SK-N-SH (cell line): ENCODE results near the gene HOXD10. TPM values are rescaled to one million over a fixed set of nuclear protein-coding genes. Genes with fewer than 3 reads are reported as not detected.

Experiments
- CTCF ChIA-PET: fragments of 300-600, 350-600 bp; formaldehyde crosslinking; extraction: SDS; loops from one replicate; lab custom pipeline; 2021; lab: Yijun Ruan, JAX
- POLR2A ChIA-PET: fragments of 350-600 bp; sonication (Branson Sonifier 250); formaldehyde crosslinking; extraction: SDS; loops from one replicate; lab custom pipeline; 2020; ENCODE audit warnings: antibody characterized with exemption, inconsistent platforms; lab: Yijun Ruan, JAX
- DNase-seq: peaks from one replicate; pipeline ENCODE4 v3.0.0; 2012
- H2AFZ ChIP-seq: fragments of 200-600 bp; sonication (generic); 2 replicates; pipeline ENCODE4 v1.8.1; 2016; ENCODE audit warnings: antibody characterized with exemption, mild to moderate bottlenecking, low read depth
- H3F3A ChIP-seq: fragments of 200-600 bp; sonication (generic); replicated peaks from 2 replicates; pipeline ENCODE3; 2016; ENCODE audit warnings: antibody characterized with exemption, mild to moderate bottlenecking; ENCODE audit not compliant: insufficient read depth
- H3K27ac ChIP-seq, 2 experiments: fragments of 200-500 bp in 1 of 2; fragments of 200-600 bp in 1 of 2; sonication (Bioruptor generic) in 1 of 2; sonication (generic), shearing (Covaris generic) in 1 of 2; 2 replicates each; pipeline versions ENCODE4 v1.5.1 to v1.6.1; 2014 to 2016; ENCODE audit warnings: low read depth in 2 of 2, inconsistent platforms in 1 of 2, low read length in 1 of 2, mild to moderate bottlenecking in 1 of 2, mixed read lengths in 1 of 2
- H3K27me3 ChIP-seq: fragments of 200-600 bp; sonication (generic), shearing (Covaris generic); 2 replicates; pipeline ENCODE4 v1.6.1; 2016; ENCODE audit warnings: mixed run types; ENCODE audit not compliant: insufficient read depth
- H3K36me3 ChIP-seq, 2 experiments: fragments of 200-500 bp in 1 of 2; fragments of 200-600 bp in 1 of 2; sonication (Bioruptor generic) in 1 of 2; sonication (generic) in 1 of 2; replicated peaks in 1 of 2; 2 replicates each; pipeline versions ENCODE3 to v1.5.1; 2014 to 2016; ENCODE audit warnings: low read length in 1 of 2, mild to moderate bottlenecking in 1 of 2; ENCODE audit not compliant: insufficient read depth in 2 of 2, control insufficient read depth in 1 of 2
- H3K4me1 ChIP-seq, 2 experiments: fragments of 200-500 bp in 1 of 2; fragments of 200-600 bp in 1 of 2; sonication (Bioruptor generic) in 1 of 2; sonication (generic), shearing (Covaris generic) in 1 of 2; 2 replicates each; pipeline versions ENCODE4 v1.5.1 to v1.6.1; 2014 to 2016; ENCODE audit warnings: low read depth in 1 of 2, low read length in 1 of 2, mixed run types in 1 of 2; ENCODE audit not compliant: insufficient read depth in 2 of 2, control insufficient read depth in 1 of 2
- H3K4me2 ChIP-seq: fragments of 200-600 bp; sonication (generic), shearing (Covaris generic); 2 replicates; pipeline ENCODE4 v1.6.1; 2017; ENCODE audit warnings: mixed run types
- H3K4me3 ChIP-seq, 2 experiments: fragments of 200-500 bp in 1 of 2; fragments of 200-600 bp in 1 of 2; sonication (Bioruptor generic) in 1 of 2; sonication (generic), shearing (Covaris generic) in 1 of 2; 2 replicates each; pipeline versions ENCODE4 v1.5.1 to v1.8.1; 2014 to 2016; ENCODE audit warnings: low read depth in 2 of 2, inconsistent platforms in 1 of 2, low read length in 1 of 2, mild to moderate bottlenecking in 1 of 2, mixed read lengths in 1 of 2, moderate library complexity in 1 of 2
- H3K79me2 ChIP-seq: fragments of 200-600 bp; sonication (generic); 2 replicates; pipeline ENCODE4 v1.8.1; 2017; ENCODE audit warnings: mild to moderate bottlenecking; ENCODE audit not compliant: insufficient read depth
- H3K9ac ChIP-seq: fragments of 200-600 bp; sonication (generic); 2 replicates; pipeline ENCODE4 v1.6.1; 2017; ENCODE audit warnings: mixed run types
- H3K9me2 ChIP-seq: fragments of 200-600 bp; sonication (generic); 2 replicates; pipeline ENCODE4 v1.6.1; 2017; ENCODE audit warnings: mixed run types
- H3K9me3 ChIP-seq: fragments of 200-600 bp; sonication (generic); 2 replicates; pipeline ENCODE4 v1.6.1; 2017; ENCODE audit warnings: mixed run types, mild to moderate bottlenecking, moderate library complexity
- H4K20me1 ChIP-seq: fragments of 200-600 bp; sonication (generic); 2 replicates; pipeline ENCODE4 v1.6.1; 2017; ENCODE audit warnings: mild to moderate bottlenecking, mixed run types; ENCODE audit not compliant: insufficient read depth
- ELF1 ChIP-seq: IDR thresholded peaks from 2 replicates; pipeline ENCODE4 v1.4.0; 2012
- EP300 ChIP-seq, 2 experiments: IDR thresholded peaks; 2 replicates each; pipeline versions ENCODE4 v1.4.0 to v1.6.1; 2012; ENCODE audit warnings: borderline replicate concordance in 1 of 2, low read depth in 1 of 2, low read length in 1 of 2
- MAX ChIP-seq: IDR thresholded peaks from 2 replicates; pipeline ENCODE4 v1.4.0; 2012; ENCODE audit warnings: low read depth
- NRF1 ChIP-seq: IDR thresholded peaks from 2 replicates; pipeline ENCODE4 v1.6.1; 2012; ENCODE audit warnings: low read depth, mild to moderate bottlenecking, low read length
- PBX3 ChIP-seq: IDR thresholded peaks from 2 replicates; pipeline ENCODE4; 2012
- POLR2AphosphoS5 ChIP-seq: IDR thresholded peaks from 2 replicates; pipeline ENCODE4 v1.6.1; 2012; ENCODE audit warnings: low read depth, low read length
- RXRA ChIP-seq: IDR thresholded peaks from 2 replicates; pipeline ENCODE4 v1.4.0; 2012; ENCODE audit warnings: low read depth, mild to moderate bottlenecking, borderline replicate concordance
- TEAD4 ChIP-seq: IDR thresholded peaks from 2 replicates; pipeline ENCODE4 v1.4.0; 2012; ENCODE audit warnings: mild to moderate bottlenecking, borderline replicate concordance; ENCODE audit not compliant: insufficient read depth
- USF1 ChIP-seq: IDR thresholded peaks from 2 replicates; pipeline ENCODE4 v1.4.0; 2012; ENCODE audit warnings: low read depth, borderline replicate concordance
- WGBS: methylation state at CpG from one replicate; pipeline ENCODE4 v1.1.6; 2017; ENCODE audit warnings: low lambda C conversion rate; 5-methylcytosine and 5-hydroxymethylcytosine counted together
- polyA plus RNA-seq, 3 experiments: library from polyadenylated mRNA; depleted of rRNA; stranded (reverse); fragments of >200 nt; gene quantifications; 2 replicates each; pipeline ENCODE4 v1.2.3, GENCODE V29; 2012

Gene HOXD10
- polyA plus RNA-seq, 1 of the 3 experiments (the other 2 are of a cell fraction) = 0.10 TPM

GRCh38 chr2:176158186-176158591 lies 41.6 kb downstream of the HOXD10 start:
- Histone ChIP-seq H2AFZ (peak overlapping the region; percentile 86; the same call in 1 of the 2 replicates), H3K4me1 (peaks cover 0 to 8% of the 10 kb centered on the region in 2 experiments; a peak in 2 of 4 replicates), H3F3A (no peaks in the 10 kb centered on the region), H3K9me3 (no peaks in the 10 kb centered on the region), H3K27me3 (no peaks in the 10 kb centered on the region), H3K9me2 (no peaks in the 10 kb centered on the region), H3K36me3 (peaks cover 0 to 18% of the 10 kb centered on the region in 2 experiments), H3K27ac (peak overlapping the region in 1 of 2 experiments; percentile 89; a peak in 2 of 4 replicates), H4K20me1 (no peaks in the 10 kb centered on the region), H3K9ac (no peak overlapping the region), H3K4me3 (peak overlapping the region; percentile 54 to 71; a peak in 3 of 4 replicates), H3K4me2 (peak overlapping the region; percentile 81), H3K79me2 (no peaks in the 10 kb centered on the region)
- WGBS = 24% methylated on average over 18 of the region's 22 CpGs
- peak; percentile 86 for DNase-seq
- CTCF ChIA-PET = interaction anchor here (1.0 to 6.2 kb wide), 5 partner anchors 11 to 991 kb away, joined by 3 to 53 read pairs (median 4); no protein-coding TSS in a partner anchor
- POLR2A ChIA-PET = interaction anchor here (1.4 to 2.3 kb wide), 3 partner anchors 19 to 297 kb away, joined by 4 to 9 read pairs (median 5); no protein-coding TSS in a partner anchor
- TF ChIP-seq RXRA = no peak
- TF ChIP-seq ELF1 = no peak
- no peak for TF ChIP-seq NRF1

- CTCF ChIA-PET = interaction anchor here (1.0 to 6.2 kb wide), 3 partner anchors 14 to 990 kb away, joined by 3 to 53 read pairs (median 3); no protein-coding TSS in a partner anchor
- Histone ChIP-seq H3K4me3 (peak overlapping the region in 1 of 2 experiments; percentile 5; a peak in 1 of 4 replicates), H3F3A (no peaks in the 10 kb centered on the region), H3K4me2 (no peak overlapping the region), H3K27me3 (no peaks in the 10 kb centered on the region), H3K9ac (no peak overlapping the region), H3K36me3 (peaks cover 0 to 13% of the 10 kb centered on the region in 2 experiments), H3K79me2 (no peaks in the 10 kb centered on the region), H3K9me3 (no peaks in the 10 kb centered on the region), H3K9me2 (no peaks in the 10 kb centered on the region), H3K27ac (no peak overlapping the region), H2AFZ (no peak overlapping the region), H4K20me1 (no peaks in the 10 kb centered on the region)
- TF ChIP-seq NRF1 (no peak), RXRA (no peak), EP300 (IDR thresholded peaks at IDR 0.05; ENCODE audit: borderline replicate concordance in 1 of 2, low read depth in 1 of 2, low read length in 1 of 2) (no peak), USF1 (no peak)
- TF ChIP-seq, all 33 proteins: peak for 0
- peaks cover 0 to 8% of the 10 kb centered on the region in 2 experiments; a peak in 2 of 4 replicates for H3K4me1 ChIP-seq
- DNase-seq = peak; percentile 73
- WGBS = 80% methylated on average over 24 of the region's 39 CpGs
- POLR2A ChIA-PET = interaction anchor here (0.6 to 2.3 kb wide), 4 partner anchors 19 to 296 kb away, joined by 3 to 9 read pairs (median 4); no protein-coding TSS in a partner anchor
These were observed 42.5 kb downstream of the HOXD10 start for GRCh38 chr2:176158855-176159662.

- peaks cover 0 to 9% of the 10 kb centered on the region in 2 experiments for H3K36me3 ChIP-seq
- no peak overlapping the region for H3K9ac ChIP-seq
- no peaks in the 10 kb centered on the region for H4K20me1 ChIP-seq
- WGBS = 98% methylated on average over 8 of the region's 44 CpGs
- no peaks in the 10 kb centered on the region for H3K79me2 ChIP-seq
- ChIA-PET CTCF (interaction anchor here (0.9 to 2.0 kb wide), 3 partner anchors 10 to 33 kb away, joined by 4 to 8 read pairs (median 4); no protein-coding TSS in a partner anchor), POLR2A (interaction anchor here (0.6 to 0.7 kb wide), 2 partner anchors 9 to 20 kb away, joined by 3 to 4 read pairs; no protein-coding TSS in a partner anchor)
- H3K4me2 ChIP-seq = no peak overlapping the region
- H3K9me2 ChIP-seq = no peaks in the 10 kb centered on the region
- no peak overlapping the region for H2AFZ ChIP-seq
- DNase-seq = no peak
- no peak overlapping the region; a peak in 1 of 4 replicates for H3K27ac ChIP-seq
- TF ChIP-seq PBX3 (no peak), POLR2AphosphoS5 (no peak), MAX (no peak), USF1 (no peak), TEAD4 (no peak)
- peaks cover 0 to 8% of the 10 kb centered on the region in 2 experiments; a peak in 2 of 4 replicates for H3K4me1 ChIP-seq
- no peaks in the 10 kb centered on the region for H3K27me3 ChIP-seq
- H3F3A ChIP-seq = no peaks in the 10 kb centered on the region
- H3K9me3 ChIP-seq = no peaks in the 10 kb centered on the region
- no peak overlapping the region for H3K4me3 ChIP-seq
These were observed 43.2 kb downstream of the HOXD10 start for GRCh38 chr2:176159663-176160250.
